RWPE2 (cell line): ENCODE data around the gene ARMC9.
"Not testable (repeated sequence)": the region's sequence is repeated elsewhere in the genome, so short reads cannot be mapped to it uniquely, and the experiment has no call there.

Source experiments
- ATAC-seq: fragments of 200-7000 bp; cut with Tn5 transposase; 3 replicates; pipeline ENCODE4 v1.9.1; 2021; ENCODE audit warnings: low read depth
- DNase-seq: peaks from one replicate; pipeline ENCODE4 v3.0.0-alpha.2; 2020; ENCODE audit warnings: low spot score
- H3K27ac ChIP-seq: fragments of 450-650 bp; 2 replicates; pipeline ENCODE4 v1.5.1; 2017; ENCODE audit warnings: mild to moderate bottlenecking; ENCODE audit not compliant: poor library complexity, severe bottlenecking
- H3K27me3 ChIP-seq: fragments of 250-450 bp; sonication (Bioruptor Pico); 2 replicates; pipeline ENCODE4 v1.5.1; 2021; ENCODE audit warnings: mild to moderate bottlenecking, moderate library complexity; ENCODE audit not compliant: insufficient read depth, poor library complexity, severe bottlenecking
- H3K36me3 ChIP-seq: fragments of 250-450 bp; sonication (Bioruptor Pico); 2 replicates; pipeline ENCODE4 v1.5.1; 2020; ENCODE audit warnings: low read depth, mild to moderate bottlenecking, moderate library complexity
- H3K4me1 ChIP-seq: fragments of 250-450 bp; sonication (Bioruptor Pico); 2 replicates; pipeline ENCODE4 v1.5.1; 2021; ENCODE audit warnings: mild to moderate bottlenecking, moderate library complexity; ENCODE audit not compliant: insufficient read depth, poor library complexity, severe bottlenecking
- H3K4me3 ChIP-seq: fragments of 250-450 bp; sonication (Bioruptor Pico); 2 replicates; pipeline ENCODE4 v1.5.1; 2021; ENCODE audit warnings: mild to moderate bottlenecking, moderate library complexity; ENCODE audit not compliant: severe bottlenecking
- H3K9me3 ChIP-seq: fragments of 250-450 bp; sonication (Bioruptor Pico); 2 replicates; pipeline ENCODE4 v1.5.1; 2021; ENCODE audit warnings: mild to moderate bottlenecking, moderate library complexity; ENCODE audit not compliant: severe bottlenecking
- TF ChIP-seq, protein P1 (sequence below): fragments of 450-650 bp; IDR thresholded peaks from one replicate; pipeline ENCODE4 v1.5.1; 2017; ENCODE audit warnings: mild to moderate bottlenecking, moderate library complexity; ENCODE audit not compliant: poor library complexity, severe bottlenecking

Gene ARMC9

DNA sequence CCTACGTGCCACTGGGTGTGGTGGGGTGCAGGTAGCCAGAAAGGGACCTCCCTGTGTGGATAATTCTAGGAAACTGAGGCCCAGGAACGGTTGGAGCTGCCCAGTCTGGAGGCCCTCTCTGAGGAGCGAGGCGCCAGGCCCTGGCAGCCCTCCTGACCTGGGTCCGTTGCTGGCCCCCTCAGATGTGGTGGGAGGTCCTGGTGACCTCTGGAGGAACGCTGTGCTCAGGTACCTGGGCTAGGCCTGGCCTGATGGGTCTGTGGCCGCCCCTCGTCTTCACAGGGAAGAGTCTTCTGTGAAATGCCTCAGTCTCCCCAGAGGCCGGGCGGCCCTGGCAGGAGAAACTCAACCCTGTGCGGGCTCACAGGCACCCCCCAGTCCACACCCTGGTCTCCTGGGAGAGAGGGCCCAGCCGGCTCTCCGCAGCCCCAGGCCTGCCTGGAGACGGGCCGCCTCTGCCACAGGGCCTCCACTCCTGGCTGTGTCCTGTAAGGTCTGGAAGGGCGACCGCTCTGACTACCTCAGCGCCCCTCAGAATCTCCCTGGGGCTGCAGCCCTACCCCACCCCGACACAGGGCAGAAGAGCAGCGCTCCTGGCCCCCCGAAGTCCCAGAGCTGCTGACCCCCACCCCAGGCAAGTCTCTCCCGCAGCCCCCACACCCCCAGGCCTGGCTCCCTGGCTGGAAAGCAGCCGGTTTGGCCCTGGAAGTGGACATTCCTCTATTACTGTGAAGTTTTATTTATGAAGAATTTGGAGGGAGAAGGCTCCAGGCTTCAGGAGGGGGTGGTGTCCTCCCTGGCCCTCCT lies 200.8 kb downstream of the ARMC9 start:
- DNase-seq (no peak), ATAC-seq (no peak)
- H3K4me1 ChIP-seq: no peaks in the 10 kb centered on the region
- no peak overlapping the region for H3K4me3 ChIP-seq
- peaks cover 12% of the 10 kb centered on the region for H3K27me3 ChIP-seq
- H3K9me3 ChIP-seq: no peaks in the 10 kb centered on the region
- H3K36me3 ChIP-seq: no peaks in the 10 kb centered on the region
- H3K27ac ChIP-seq: no peak overlapping the region
- TF ChIP-seq, protein P1, sequence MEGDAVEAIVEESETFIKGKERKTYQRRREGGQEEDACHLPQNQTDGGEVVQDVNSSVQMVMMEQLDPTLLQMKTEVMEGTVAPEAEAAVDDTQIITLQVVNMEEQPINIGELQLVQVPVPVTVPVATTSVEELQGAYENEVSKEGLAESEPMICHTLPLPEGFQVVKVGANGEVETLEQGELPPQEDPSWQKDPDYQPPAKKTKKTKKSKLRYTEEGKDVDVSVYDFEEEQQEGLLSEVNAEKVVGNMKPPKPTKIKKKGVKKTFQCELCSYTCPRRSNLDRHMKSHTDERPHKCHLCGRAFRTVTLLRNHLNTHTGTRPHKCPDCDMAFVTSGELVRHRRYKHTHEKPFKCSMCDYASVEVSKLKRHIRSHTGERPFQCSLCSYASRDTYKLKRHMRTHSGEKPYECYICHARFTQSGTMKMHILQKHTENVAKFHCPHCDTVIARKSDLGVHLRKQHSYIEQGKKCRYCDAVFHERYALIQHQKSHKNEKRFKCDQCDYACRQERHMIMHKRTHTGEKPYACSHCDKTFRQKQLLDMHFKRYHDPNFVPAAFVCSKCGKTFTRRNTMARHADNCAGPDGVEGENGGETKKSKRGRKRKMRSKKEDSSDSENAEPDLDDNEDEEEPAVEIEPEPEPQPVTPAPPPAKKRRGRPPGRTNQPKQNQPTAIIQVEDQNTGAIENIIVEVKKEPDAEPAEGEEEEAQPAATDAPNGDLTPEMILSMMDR: no peak

DNA sequence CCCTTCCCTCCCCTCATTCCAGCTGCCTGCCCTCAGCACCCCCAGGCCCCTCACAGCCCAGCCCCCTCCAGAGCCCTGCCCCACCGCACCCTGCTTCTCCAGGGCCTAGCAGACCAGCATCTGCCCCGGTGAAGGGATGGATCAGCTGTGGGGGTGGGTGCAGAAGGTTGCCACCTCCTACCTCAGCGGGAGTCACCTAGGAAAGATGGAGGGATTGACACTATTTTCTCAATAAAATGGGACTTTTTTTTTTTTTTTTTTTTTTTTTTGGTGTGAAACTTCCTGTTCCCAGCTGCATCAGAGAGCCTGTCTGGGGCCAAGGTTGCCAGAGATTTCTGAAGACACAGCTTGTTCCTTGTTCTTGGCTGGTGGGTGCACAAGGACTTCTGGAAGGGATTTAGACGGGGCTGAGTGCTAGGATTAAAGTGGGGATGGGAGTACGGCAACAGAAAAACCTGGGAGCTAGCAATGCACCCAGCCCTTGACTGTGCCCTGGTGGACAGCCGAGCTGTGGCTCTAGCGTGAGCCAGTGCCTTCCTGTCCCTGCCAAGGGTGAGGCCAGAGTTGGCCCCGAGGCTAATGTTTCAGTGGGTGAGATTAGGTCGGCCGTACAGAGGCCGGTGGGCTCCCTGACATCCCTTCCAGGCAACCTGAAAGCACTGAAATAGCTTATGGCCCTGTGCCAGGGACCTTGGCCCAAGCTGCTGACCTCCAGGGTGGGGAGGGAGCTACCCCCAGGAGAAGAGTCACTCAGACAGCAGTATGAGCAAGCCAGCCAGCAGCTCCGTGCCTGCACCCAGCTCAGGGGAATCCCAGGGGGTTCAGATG lies 201.6 kb downstream of the ARMC9 start:
- H3K4me1 ChIP-seq: no peaks in the 10 kb centered on the region
- TF ChIP-seq, protein P1: no peak
- H3K27ac ChIP-seq: no peak overlapping the region
- no peak for DNase-seq
- H3K27me3 ChIP-seq: peaks cover 12% of the 10 kb centered on the region
- ATAC-seq: peak; percentile 52
- H3K9me3 ChIP-seq: no peaks in the 10 kb centered on the region
- H3K36me3 ChIP-seq: no peaks in the 10 kb centered on the region
- no peak overlapping the region for H3K4me3 ChIP-seq

DNA sequence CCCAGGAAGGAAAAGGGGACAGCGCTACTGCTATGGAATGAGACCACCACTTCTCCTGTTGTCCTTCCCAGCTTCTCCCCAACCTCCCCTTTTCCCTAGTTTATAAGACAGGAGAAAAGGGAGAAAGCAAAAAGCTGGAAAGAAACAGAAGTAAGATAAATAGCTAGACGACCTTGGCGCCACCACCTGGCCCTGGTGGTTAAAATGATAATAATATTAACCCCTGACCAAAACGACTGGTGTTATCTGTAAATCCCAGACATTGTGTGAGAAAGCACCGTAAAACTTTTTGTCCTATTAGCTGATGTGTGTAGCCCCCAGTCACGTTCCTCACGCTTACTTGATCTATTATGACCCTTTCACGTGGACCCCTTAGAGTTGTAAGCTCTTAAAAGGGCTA lies 202.2 kb downstream of the ARMC9 start:
- ATAC-seq, DNase-seq, H3K27ac ChIP-seq, H3K4me3 ChIP-seq, H3K27me3 ChIP-seq, H3K4me1 ChIP-seq, H3K36me3 ChIP-seq, H3K9me3 ChIP-seq: not testable (repeated sequence)
- TF ChIP-seq, protein P1: peak; percentile 46

DNA sequence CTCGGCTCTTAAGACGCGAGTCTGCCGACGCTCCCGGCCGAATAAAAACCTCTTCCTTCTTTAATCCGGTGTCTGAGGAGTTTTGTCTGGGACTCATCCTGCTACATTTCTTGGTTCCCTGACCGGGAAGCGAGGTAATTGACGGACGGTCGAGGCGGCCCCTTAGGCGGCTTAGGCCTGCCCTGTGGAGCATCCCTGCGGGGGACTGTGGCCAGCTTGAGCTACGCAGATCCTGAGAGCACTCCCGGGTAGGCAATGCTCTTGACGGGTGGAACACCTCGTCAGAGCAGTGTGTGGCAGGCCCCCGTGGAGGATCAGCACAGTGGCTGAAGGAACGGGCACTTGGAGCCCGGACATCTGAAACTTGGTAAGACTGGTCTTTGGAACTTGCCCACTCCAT lies 202.7 kb downstream of the ARMC9 start:
- H3K27ac ChIP-seq: not testable (repeated sequence)

DNA sequence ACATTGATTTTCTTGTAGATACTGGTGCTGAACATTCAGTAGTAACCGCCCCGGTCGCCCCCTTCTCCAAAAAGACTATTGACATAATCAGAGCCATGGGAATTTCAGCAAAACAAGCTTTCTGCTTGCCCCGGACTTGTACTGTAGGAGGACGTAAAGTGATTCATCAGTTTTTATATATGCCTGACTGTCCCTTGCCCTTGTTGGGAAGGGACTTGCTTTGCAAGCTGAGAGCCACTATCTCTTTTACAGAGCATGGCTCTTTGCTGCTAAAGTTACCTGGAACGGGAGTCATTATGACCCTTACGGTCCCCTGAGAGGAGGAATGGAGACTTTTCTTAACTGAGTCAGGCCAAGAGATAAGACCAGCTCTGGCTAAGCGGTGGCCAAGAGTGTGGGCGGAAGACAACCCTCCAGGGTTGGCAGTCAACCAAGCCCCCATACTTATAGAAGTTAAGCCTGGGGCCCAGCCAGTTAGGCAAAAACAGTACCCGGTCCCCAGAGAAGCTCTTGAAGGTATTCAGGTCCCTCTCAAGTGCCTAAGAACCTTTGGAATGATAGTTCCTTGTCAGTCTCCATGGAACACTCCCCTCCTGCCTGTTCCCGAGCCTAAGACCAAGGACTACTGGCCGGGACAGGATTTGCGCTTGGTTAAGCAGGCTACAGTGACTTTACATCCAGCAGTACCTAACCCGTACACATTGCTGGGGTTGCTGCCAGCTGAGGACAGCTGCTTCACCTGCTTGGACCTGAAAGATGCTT lies 205.2 kb downstream of the ARMC9 start:
- ATAC-seq, H3K4me3 ChIP-seq, H3K27me3 ChIP-seq: not testable (repeated sequence)

More for the DNA sequence above, 202.7 kb downstream of the ARMC9 start:
- H3K9me3 ChIP-seq, H3K36me3 ChIP-seq, H3K27me3 ChIP-seq, H3K4me3 ChIP-seq, ATAC-seq, DNase-seq, H3K4me1 ChIP-seq: not testable (repeated sequence)

DNA sequence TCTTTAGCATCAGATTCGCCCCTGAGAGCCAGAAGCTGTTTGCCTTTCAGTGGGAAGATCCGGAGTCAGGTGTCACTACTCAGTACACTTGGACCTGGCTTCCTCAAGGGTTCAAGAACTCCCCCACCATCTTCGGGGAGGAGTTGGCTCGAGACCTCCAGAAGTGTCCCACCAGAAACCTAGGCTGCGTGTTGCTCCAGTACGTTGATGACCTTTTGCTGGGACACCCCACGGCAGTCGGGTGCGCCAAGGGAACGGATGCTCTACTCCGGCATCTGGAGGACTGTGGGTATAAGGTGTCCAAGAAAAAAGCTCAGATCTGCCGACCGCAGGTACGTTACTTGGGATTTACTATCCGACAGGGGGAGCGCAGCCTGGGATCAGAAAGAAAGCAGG lies 205.8 kb downstream of the ARMC9 start:
- ATAC-seq, H3K4me3 ChIP-seq, H3K27ac ChIP-seq, H3K9me3 ChIP-seq, H3K4me1 ChIP-seq, DNase-seq, H3K36me3 ChIP-seq, H3K27me3 ChIP-seq: not testable (repeated sequence)

More for the DNA sequence above, 205.2 kb downstream of the ARMC9 start:
- not testable (repeated sequence) for H3K27ac ChIP-seq, H3K36me3 ChIP-seq, H3K4me1 ChIP-seq, H3K9me3 ChIP-seq, DNase-seq
